GM13976 (cell line): ENCODE results near the gene TRMU.

ENCODE experiments used
- DNase-seq: peaks from one replicate; pipeline ENCODE4 v3.0.0; 2012; ENCODE audit warnings: low spot score
- in situ Hi-C: fragments of 300-500 bp; cut with MboI; formaldehyde crosslinking; loops from one replicate; pipeline ENCODE4 v1.12.0; 2022; ENCODE audit warnings: low sequenced_read_pairs, mixed read lengths, inconsistent platforms; ENCODE audit not compliant: unreplicated experiment
- TF ChIP-seq, protein P1 (sequence below): IDR thresholded peaks from 2 replicates; pipeline ENCODE4 v1.5.1; 2012; ENCODE audit warnings: borderline replicate concordance, mild to moderate bottlenecking; ENCODE audit not compliant: insufficient read depth; ENCODE audit errors: extremely low read depth, missing control alignments, control extremely low read depth

The TRMU gene

DNA sequence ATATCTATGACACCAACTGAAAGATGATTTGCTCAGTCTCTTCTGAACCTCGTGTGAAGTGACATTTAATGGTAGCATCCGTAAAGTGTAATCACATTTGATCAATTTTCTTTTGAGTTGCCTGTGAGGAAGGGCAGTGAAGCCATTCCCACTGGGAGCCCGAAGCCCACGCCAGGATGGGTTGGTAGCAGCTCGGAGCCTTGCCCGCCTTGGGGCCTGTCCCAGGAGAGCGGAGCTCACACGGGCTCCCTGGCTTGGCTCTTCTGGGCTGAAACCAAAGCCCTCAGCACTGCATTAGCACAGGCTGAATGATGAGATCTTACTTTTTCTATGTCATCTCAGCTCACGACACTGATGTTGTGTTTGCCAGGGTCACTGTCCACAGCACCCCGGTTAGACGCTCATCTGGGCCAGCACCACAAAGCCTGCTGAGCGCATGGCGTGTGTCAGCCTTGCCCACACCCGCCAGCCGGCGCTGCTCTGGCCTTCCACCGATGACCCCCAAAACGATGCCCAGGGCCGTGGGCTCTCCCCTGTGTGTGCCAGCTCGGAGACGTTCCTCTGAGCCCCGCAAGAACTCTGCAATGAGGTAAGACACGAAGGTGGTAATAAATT is 9.3 kb upstream of the TRMU start:
- in situ Hi-C loops, result loop anchor here (5.0 kb wide), 1 partner anchor 204 kb away; no protein-coding TSS in a partner anchor
- TF ChIP-seq, protein P1, sequence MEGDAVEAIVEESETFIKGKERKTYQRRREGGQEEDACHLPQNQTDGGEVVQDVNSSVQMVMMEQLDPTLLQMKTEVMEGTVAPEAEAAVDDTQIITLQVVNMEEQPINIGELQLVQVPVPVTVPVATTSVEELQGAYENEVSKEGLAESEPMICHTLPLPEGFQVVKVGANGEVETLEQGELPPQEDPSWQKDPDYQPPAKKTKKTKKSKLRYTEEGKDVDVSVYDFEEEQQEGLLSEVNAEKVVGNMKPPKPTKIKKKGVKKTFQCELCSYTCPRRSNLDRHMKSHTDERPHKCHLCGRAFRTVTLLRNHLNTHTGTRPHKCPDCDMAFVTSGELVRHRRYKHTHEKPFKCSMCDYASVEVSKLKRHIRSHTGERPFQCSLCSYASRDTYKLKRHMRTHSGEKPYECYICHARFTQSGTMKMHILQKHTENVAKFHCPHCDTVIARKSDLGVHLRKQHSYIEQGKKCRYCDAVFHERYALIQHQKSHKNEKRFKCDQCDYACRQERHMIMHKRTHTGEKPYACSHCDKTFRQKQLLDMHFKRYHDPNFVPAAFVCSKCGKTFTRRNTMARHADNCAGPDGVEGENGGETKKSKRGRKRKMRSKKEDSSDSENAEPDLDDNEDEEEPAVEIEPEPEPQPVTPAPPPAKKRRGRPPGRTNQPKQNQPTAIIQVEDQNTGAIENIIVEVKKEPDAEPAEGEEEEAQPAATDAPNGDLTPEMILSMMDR, result no peak
- no peak for DNase-seq

DNA sequence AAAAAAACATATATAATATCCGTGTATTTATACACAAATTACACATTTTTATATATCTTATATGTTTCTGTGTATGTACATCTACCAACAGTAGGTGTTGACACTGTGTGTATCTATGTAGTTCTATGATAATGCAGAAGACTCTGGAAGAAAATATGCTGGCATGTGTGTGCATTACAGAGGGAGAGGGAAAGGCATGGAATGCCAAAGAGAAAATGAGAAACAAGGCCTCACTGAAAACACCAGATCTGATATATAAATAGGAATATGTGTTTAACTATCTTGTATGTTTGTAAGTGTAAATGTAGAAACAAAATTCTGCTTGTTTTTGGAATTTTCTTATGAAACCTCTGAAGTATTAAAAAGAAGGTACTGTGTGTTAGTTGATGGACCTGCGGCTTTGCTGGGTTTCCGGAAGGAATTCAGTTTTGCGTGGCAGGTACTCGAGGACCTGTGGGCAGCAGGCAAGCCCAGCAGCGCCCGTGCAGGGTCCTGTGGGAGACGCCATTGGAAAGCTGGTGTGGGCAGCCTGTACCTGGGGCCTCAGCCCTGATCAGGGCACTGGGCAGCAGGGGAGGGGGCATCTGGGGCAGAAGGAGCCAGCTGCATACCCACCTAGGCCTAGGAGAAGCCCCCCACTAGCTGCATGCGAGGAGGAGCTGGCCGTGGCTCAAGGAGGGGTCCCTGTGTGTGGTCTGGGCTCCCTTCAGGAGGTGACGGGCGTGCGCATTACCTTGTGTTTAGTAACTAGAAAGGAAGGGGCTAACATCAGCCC is 7.6 kb upstream of the TRMU start:
- TF ChIP-seq, protein P1, result no peak
- in situ Hi-C loops, result loop anchor here (5.0 kb wide), 1 partner anchor 206 kb away; no protein-coding TSS in a partner anchor
- no peak for DNase-seq

DNA sequence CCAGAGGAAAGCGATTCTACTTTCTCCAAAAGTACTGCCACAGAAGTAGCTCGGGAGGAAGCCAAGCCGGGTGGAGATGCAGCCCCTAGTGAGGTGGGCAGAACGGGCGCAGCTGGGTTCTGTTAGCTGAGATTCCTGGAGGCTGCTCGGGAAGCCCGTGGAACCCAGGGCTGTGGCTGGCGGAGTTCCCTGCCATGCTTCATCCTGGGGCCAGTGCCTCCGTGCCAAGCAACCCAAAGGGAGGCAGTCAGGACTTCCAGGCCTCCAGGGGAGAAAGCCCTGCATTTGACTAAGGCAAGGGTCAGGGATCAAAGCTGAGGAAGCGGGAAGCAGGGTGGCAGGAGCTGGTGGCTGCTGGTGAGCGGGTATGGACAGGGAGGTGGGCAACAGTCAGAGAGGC is 6.7 kb upstream of the TRMU start:
- in situ Hi-C loops, result loop anchor here (5.0 kb wide), 1 partner anchor 206 kb away; no protein-coding TSS in a partner anchor
- TF ChIP-seq, protein P1, result no peak
- DNase-seq, result no peak

DNA sequence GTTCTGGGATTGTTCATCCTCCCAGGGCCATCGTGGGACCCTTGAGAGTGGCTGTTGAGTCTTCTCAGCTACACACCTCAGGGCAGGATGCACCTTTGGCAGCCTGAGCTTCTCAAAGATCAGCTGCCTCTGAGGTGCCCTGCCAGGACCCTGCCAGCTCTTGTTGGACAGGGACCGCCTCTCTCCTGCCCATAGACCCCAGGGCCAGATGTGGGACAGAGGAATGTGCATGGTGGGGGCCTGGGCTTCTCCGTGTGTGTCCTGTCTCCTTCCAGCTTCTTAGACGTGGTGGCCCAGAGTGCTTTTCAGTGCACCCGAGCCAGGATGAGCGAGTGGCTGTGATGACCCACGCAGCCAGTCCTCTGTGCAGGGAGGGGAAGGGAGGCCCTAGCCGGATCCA is 5.9 kb upstream of the TRMU start:
- TF ChIP-seq, protein P1, result no peak
- DNase-seq, result no peak
- in situ Hi-C loops, result loop anchor here (5.0 kb wide), 1 partner anchor 207 kb away; no protein-coding TSS in a partner anchor

DNA sequence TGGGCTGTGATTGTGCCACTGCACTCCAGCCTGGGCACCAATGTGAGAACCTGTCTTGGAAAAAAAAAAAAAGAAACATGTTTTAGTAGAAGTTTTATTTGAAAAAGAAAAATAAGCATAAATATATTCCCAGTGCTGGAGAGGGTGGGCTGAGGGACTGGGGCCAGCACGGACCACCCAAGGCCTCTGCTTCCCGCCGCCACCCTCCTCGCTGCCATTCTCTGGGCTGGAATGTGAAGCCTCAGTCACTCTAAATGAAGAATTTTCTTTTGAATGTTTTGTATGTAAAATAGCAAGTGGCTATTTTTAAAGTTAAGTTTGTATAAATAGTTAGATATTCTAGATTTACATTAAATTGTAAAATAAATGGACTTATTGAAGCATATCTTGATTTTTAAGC is 5.1 kb upstream of the TRMU start:
- no peak for DNase-seq
- TF ChIP-seq, protein P1, result no peak
- in situ Hi-C loops, result no loop called here

DNA sequence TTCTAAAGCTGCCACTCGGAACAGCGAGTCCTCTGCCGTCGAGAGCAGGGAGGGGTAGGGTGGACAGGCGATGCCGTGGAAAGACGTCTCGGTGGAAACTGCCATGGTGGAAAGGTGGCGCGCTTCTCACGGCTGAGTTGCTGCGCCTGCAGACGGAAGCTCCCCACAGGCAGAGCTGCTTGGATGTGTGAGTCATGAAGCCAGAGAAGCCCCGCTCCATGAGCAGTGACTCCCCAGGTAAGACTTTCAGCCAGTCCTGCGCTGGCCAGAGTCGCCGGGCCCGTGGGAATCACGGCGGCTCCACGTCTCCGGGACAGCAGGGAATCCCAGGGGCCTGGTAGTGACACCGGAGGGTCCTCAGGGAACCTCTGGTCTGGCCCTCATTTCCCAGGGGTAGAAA is 4.0 kb upstream of the TRMU start:
- TF ChIP-seq, protein P1, result no peak
- in situ Hi-C loops, result no loop called here
- DNase-seq, result no peak
